ES-I3 (cell line): Measurements from ENCODE around the gene NDST3.

Source experiments
- H3K36me3 ChIP-seq: 2 replicates; pipeline ENCODE4 v1.6.1; 2013; ENCODE audit warnings: mild to moderate bottlenecking, low read length, control low read depth, moderate library complexity; ENCODE audit not compliant: insufficient read depth
- H3K4me1 ChIP-seq: 2 replicates; pipeline ENCODE4 v1.6.1; 2013; ENCODE audit warnings: mild to moderate bottlenecking, control low read depth, low read length; ENCODE audit not compliant: insufficient read depth
- H3K9ac ChIP-seq: 2 replicates; pipeline ENCODE4 v1.6.1; 2013; ENCODE audit warnings: low read depth, mild to moderate bottlenecking, low read length, moderate library complexity
- H3K9me3 ChIP-seq: 2 replicates; pipeline ENCODE4 v1.6.1; 2013; ENCODE audit warnings: mild to moderate bottlenecking, low read length, moderate library complexity; ENCODE audit not compliant: control insufficient read depth, insufficient read depth

Gene NDST3

GRCh38 chr4:118175506-118175905 lies 141.2 kb downstream of the NDST3 start:
- Histone ChIP-seq H3K9ac (no peak overlapping the region), H3K9me3 (no peaks in the 10 kb centered on the region), H3K36me3 (no peaks in the 10 kb centered on the region), H3K4me1 (peaks cover 3% of the 10 kb centered on the region; the same call in 1 of the 2 replicates)

DNA sequence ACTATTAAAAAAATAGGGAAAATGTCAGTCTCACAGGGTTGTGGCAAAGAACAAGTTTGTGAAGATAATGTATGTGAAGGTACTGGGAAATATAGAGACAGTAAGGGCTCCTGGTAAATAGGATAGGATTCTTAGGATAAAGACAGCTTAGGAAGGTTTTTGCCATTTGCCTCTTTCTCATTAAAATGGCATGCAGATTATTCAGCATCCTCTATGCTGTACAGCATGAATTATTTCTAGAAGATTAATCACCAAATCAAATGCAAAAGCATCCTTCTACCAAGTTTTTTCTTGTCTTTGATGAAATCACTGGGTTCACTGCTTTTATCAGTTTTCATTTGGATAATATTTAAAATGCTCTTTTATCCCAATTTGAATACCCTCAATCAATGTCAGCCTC lies 142.8 kb downstream of the NDST3 start:
- no peaks in the 10 kb centered on the region for H3K36me3 ChIP-seq
- H3K4me1 ChIP-seq = no peaks in the 10 kb centered on the region
- H3K9me3 ChIP-seq = no peaks in the 10 kb centered on the region
- no peak overlapping the region for H3K9ac ChIP-seq

DNA sequence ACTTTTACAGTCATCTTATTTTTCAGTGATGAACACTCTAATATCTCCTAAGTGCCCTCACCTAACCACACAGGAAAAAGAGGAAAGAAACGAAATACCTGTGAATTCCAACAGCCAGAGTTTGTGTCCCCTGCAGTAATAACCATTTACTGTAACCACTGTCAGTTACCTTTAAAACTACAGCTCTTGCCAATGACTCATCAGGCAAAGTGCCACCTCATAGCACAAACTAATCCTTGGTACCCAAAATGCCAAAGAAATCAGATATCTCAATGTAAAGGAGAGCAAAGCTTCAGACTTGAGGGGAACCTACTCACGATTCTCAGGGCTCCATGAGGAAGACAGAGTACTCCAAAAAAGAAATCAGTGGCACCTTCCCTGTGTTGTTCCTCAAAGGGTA lies 146.5 kb downstream of the NDST3 start:
- H3K36me3 ChIP-seq = no peaks in the 10 kb centered on the region
- H3K9ac ChIP-seq = no peak overlapping the region
- no peaks in the 10 kb centered on the region for H3K4me1 ChIP-seq
- no peaks in the 10 kb centered on the region for H3K9me3 ChIP-seq

- H3K36me3 ChIP-seq = no peaks in the 10 kb centered on the region
- no peaks in the 10 kb centered on the region for H3K9me3 ChIP-seq
- no peak overlapping the region for H3K9ac ChIP-seq
- peaks cover 6% of the 10 kb centered on the region; the same call in 1 of the 2 replicates for H3K4me1 ChIP-seq
Observed at GRCh38 chr4:118190903-118191302, 156.6 kb downstream of the NDST3 start.

DNA sequence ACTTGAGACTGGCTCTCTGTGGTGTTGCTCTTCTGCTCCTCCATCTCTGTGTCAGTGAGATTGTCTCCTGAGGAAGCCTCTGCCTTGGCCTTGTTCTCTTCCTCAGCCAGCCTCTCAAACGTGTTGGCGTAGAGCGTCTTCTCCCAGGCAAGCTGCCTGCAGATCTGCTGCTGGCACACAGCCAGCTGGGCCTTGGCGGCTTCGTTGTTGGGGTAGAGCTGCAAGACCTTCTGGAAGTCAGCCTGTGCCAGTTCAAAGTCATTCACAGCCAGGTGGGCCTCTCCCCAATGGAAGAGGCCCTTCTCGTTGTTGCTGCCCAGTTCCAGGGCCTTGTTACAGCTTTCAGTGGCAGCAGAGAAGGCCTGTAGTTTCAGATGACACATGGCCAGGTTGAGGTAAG lies 159.1 kb downstream of the NDST3 start:
- Histone ChIP-seq H3K9me3 (no peaks in the 10 kb centered on the region), H3K9ac (no peak overlapping the region), H3K4me1 (peaks cover 6% of the 10 kb centered on the region; the same call in 1 of the 2 replicates), H3K36me3 (no peaks in the 10 kb centered on the region)

DNA sequence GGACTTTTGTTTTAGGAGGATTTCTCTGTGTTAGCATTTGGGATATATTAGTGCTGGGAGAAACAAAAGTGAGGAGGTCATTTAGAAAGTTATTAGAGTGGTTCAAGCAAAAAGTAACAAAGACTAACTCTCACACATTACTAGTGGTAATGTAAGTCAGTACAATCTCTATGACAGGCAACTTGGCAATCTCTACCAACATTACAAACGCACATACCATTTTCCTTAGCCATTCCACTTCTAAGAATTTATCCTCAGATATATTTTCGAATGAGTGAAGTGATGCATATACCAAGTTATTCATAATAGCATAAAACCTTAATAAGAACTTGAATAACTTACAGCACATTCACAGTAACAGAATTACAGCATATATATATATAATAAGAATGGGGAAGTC lies 172.3 kb downstream of the NDST3 start:
- H3K9me3 ChIP-seq = peaks cover 10% of the 10 kb centered on the region; the same call in 1 of the 2 replicates
- no peak overlapping the region for H3K9ac ChIP-seq
- H3K4me1 ChIP-seq = peaks cover 12% of the 10 kb centered on the region
- H3K36me3 ChIP-seq = no peaks in the 10 kb centered on the region

GRCh38 chr4:118213101-118213500 lies 178.8 kb downstream of the NDST3 start:
- peaks cover 12% of the 10 kb centered on the region for H3K4me1 ChIP-seq
- H3K9ac ChIP-seq = no peak overlapping the region
- H3K36me3 ChIP-seq = no peaks in the 10 kb centered on the region
- no peaks in the 10 kb centered on the region for H3K9me3 ChIP-seq

DNA sequence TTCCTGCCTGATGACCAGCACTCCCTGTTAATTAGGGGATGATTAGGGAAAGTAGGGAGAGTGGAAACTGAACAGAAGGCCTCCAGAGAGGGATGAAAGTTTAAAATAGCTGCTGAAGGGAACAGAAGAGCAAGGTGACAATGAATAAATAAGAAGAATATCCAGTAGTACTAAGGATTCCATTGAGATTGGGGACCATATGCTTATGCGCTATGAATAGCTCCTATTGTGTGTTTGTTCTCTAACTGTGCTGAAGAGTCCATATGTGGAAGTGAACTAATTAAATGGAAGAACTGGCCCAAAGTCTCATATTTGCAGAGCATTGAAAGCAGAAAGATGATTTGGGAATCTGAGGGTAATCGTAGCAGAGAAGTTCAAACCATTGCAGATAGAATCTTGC lies 181.5 kb downstream of the NDST3 start:
- H3K36me3 ChIP-seq = no peaks in the 10 kb centered on the region
- H3K9ac ChIP-seq = no peak overlapping the region
- no peaks in the 10 kb centered on the region for H3K9me3 ChIP-seq
- H3K4me1 ChIP-seq = no peaks in the 10 kb centered on the region

GRCh38 chr4:118221227-118221800 lies 187.0 kb downstream of the NDST3 start:
- Histone ChIP-seq H3K9me3 (no peaks in the 10 kb centered on the region), H3K36me3 (no peaks in the 10 kb centered on the region), H3K4me1 (no peaks in the 10 kb centered on the region), H3K9ac (no peak overlapping the region)

- Histone ChIP-seq H3K36me3 (no peaks in the 10 kb centered on the region), H3K9me3 (no peaks in the 10 kb centered on the region), H3K9ac (no peak overlapping the region), H3K4me1 (no peaks in the 10 kb centered on the region)
Observed at GRCh38 chr4:118224243-118224829, 190.1 kb downstream of the NDST3 start.

DNA sequence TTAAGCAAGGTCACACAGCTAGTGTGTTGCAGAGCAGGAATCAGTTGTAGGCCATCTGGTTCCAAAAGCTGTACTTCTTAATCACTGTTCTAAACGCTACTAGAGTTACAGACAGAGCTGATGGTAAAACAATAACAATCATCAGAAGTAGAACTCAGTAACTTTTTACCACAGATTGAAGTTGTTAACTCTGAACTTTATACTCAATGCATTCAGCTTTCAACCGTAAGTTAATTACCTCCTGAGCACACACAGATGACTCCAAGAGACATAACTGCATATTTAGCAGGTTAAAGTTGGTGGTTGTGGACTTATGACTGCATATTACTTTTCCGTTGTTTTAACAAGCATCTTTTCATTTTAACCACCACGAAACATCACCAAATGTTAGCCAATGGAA lies 191.2 kb downstream of the NDST3 start:
- no peaks in the 10 kb centered on the region for H3K36me3 ChIP-seq
- no peaks in the 10 kb centered on the region for H3K4me1 ChIP-seq
- H3K9me3 ChIP-seq = no peaks in the 10 kb centered on the region
- no peak overlapping the region for H3K9ac ChIP-seq

- Histone ChIP-seq H3K36me3 (no peaks in the 10 kb centered on the region), H3K4me1 (no peaks in the 10 kb centered on the region), H3K9ac (no peak overlapping the region), H3K9me3 (no peaks in the 10 kb centered on the region)
Observed at GRCh38 chr4:118226311-118227010, 192.2 kb downstream of the NDST3 start.

DNA sequence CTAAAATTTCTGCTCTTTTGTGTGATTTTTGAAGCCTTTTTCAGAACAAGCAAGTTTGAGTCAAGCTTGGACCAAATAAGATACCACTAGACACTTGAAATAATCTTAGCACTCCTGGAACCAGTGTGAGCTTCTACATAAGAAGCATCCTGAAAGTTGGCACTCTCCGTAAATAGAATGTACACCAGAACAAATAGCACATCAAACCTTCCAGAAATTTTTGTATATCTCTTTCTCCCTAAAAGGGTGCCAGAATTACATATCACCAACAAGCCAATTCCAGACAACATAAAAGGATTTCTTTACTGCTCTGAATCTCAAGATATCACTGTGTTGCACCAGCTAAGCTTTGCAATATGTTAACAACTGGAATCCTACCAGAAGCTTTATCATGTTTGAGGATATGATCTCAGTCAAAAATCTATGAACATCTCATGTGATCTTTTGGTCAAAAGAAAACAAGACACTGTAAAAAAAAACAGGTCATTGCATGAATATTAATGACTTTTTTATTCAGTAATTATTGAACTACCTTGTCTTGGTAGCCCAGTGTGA lies 201.4 kb downstream of the NDST3 start:
- H3K4me1 ChIP-seq = no peaks in the 10 kb centered on the region
- H3K36me3 ChIP-seq = no peaks in the 10 kb centered on the region
- no peak overlapping the region for H3K9ac ChIP-seq
- H3K9me3 ChIP-seq = no peaks in the 10 kb centered on the region

DNA sequence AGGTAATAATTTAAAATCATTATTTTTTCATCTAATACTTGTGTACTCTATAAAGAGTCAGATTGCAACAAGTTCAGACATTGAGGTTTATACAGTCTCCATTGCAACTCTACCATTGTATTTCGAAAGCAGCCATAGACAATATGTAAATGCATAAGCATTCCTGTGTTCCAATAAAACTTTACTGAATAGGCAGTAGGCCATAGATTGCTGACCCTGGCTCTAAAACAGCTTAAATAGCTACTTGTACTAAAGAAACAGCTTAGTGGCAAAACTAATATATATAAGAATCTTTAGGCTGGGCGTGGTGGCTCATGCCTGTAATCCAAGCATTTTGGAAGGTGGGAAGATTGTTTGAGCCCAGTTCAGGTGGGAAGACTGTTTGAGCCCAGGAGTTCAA lies 203.2 kb downstream of the NDST3 start:
- Histone ChIP-seq H3K4me1 (no peaks in the 10 kb centered on the region), H3K36me3 (no peaks in the 10 kb centered on the region), H3K9ac (no peak overlapping the region), H3K9me3 (no peaks in the 10 kb centered on the region)

DNA sequence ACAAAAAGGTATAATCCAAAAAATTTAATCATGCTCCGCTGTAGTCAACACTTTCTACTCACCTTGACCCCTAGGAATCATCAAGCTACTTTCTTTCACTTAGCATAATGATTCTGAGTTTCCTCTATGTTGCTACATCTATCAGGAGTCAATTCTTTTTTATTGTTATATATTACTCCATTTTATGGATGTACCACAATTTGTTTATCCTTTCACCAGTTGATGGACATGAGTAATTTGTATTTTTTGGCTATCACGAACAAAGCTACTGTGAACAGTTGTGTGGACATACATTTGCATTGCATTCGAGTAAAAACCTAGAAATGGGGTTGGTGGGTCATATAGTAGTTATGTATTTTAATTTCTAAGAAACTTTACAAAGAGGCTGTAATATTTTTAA lies 215.6 kb downstream of the NDST3 start:
- H3K9ac ChIP-seq = no peak overlapping the region
- no peaks in the 10 kb centered on the region for H3K4me1 ChIP-seq
- H3K36me3 ChIP-seq = no peaks in the 10 kb centered on the region
- no peaks in the 10 kb centered on the region for H3K9me3 ChIP-seq
